Measurements from ENCODE around the gene ADGRV1.

The ADGRV1 gene

GRCh38 chr5:91190314-91190690, 631.7 kb downstream of the ADGRV1 start:
- DNase-seq, result no peak
- intact Hi-C loops (cut with DNase I), result no loop called here

DNA sequence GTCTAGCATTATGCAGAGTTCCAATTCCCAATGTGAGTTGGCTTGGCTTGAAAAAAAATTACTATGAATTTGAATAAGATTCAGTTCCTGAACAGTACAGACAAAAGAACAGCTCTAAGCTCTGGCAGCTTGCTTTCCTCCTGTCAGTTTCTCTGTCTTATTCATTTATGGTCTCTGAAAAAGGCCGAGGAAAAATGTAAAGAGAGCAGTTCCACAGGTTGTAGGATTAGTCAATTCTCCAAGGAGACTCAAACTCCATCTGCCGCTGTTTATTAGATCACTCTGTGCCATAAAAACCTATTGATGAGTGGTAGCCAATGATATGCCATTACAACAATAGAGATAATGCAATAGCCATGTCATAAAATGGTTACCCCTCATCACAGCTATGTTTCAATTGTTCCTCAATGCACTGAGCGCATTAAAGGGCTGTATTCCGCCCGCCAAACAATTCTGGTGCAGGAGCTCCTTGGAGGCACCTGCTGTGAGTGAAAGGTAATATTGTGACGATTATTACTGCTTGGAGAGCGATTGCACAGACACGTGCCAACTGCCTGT, 636.3 kb downstream of the ADGRV1 start:
- DNase-seq, result no peak
- intact Hi-C loops (cut with DNase I), result no loop called here

- intact Hi-C loops (cut with DNase I), result no loop called here
- DNase-seq, result no peak
These were observed 642.1 kb downstream of the ADGRV1 start for GRCh38 chr5:91200692-91201091.

- DNase-seq, result no peak
- intact Hi-C loops (cut with DNase I), result no loop called here
These were observed 647.5 kb downstream of the ADGRV1 start for GRCh38 chr5:91206103-91206502.

- intact Hi-C loops (cut with DNase I), result no loop called here
- DNase-seq, result no peak
These were observed 648.1 kb downstream of the ADGRV1 start for GRCh38 chr5:91206734-91207133.

DNA sequence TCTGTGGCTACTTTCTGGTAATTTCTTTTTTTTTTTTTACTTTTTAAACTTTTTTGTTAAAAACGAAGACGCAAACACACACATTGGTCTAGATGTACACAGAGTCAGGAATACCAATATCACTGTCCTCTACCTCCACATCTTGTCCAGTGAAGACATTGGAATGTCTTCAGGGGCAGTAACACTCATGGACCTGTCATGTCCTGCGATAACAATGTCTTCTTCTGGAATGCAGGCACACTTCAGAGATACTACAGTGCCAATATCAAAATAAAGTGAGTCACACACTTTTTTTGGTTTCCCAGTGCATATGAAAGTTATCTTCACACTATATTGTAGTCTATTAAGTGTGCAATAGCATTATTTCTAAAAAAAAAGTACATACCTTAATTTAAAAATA, 648.7 kb downstream of the ADGRV1 start:
- intact Hi-C loops (cut with DNase I), result no loop called here
- DNase-seq, result no peak

DNA sequence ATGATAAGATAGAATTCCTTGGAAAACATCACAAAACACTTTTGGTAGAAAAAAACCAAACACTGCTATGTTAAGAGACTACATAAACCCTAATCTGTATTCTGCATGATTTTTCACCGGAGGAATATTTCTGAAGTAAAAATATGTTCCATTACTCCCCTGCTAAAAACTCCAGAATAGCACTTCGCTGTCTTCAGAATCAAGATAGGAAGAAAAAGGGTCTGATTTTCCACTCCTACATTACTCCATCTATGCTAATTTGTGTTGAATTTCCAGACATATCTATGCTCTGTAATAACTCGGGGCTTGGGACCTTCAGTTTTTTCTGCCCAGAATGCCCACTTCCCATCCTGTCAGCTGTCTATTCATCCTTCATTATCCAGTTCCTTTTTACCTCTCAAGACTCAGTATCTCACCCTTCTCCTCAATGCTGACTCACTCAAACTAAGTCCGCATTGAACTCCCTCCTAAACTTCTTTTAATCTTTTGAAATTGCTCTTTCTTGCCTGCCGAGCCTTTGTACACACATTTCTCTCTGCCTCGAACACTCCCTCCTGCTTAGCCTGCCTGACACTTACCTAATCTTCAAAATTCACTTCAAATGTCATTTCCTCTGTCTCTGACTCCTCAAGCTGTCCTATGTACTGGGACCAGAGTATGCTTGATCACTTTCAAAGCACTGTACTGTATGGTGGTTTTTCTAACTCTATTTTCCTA, 653.6 kb downstream of the ADGRV1 start:
- intact Hi-C loops (cut with DNase I), result no loop called here
- DNase-seq, result no peak

DNA sequence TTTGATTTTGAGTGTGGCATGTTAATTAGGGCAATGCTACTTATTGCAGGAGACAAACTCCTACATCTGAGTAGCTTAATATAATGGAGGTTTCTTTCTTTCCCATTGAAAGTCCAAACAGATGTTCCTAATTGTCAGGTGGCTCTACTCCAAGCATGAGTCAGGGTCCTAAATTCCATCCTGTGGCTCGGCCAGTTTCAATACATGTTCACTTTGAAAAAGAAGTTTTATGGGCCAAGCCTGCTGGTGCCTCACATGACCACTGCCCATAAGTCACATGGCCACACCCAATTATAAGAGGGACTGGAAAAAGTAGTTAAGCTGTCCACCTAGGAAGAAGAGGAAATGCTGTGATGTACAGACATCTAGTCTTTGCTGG, 654.1 kb downstream of the ADGRV1 start:
- intact Hi-C loops (cut with DNase I), result no loop called here
- no peak for DNase-seq
